HepG2 (cell line): ENCODE data around the gene SH3YL1. TPM values are rescaled to one million over a fixed set of nuclear protein-coding genes. Genes with fewer than 3 reads are reported as not detected.

Experiments
- ATRX ChIP-seq: sonication (generic); formaldehyde crosslinking; IDR thresholded peaks from 2 replicates; pipeline ENCODE4 v1.4.0; 2020; ENCODE audit warnings: missing genetic modification reagents, borderline replicate concordance
- CERS6 ChIP-seq: sonication (generic); formaldehyde crosslinking; IDR thresholded peaks from 2 replicates; pipeline ENCODE4 v1.5.0; 2020; ENCODE audit warnings: missing genetic modification reagents
- CHD4 ChIP-seq: fragments of 200-600 bp; sonication (generic); IDR thresholded peaks from 2 replicates; pipeline ENCODE4 v1.7.0; 2017; ENCODE audit warnings: mild to moderate bottlenecking, low read length, borderline replicate concordance
- GLMP ChIP-seq: sonication (generic); formaldehyde crosslinking; IDR thresholded peaks from 2 replicates; pipeline ENCODE4 v1.9.0; 2021; ENCODE audit warnings: missing genetic modification reagents, mild to moderate bottlenecking, borderline replicate concordance
- KLF16 ChIP-seq, 2 experiments: sonication (generic) in 1 of 2; formaldehyde crosslinking in 1 of 2; IDR thresholded peaks; 2 replicates each; pipeline versions ENCODE4 v1.6.1 to v1.8.0; 2016 to 2023; ENCODE audit warnings: missing genetic modification reagents in 2 of 2, missing compliant biosample characterization in 1 of 2
- MATR3 ChIP-seq: sonication (generic); formaldehyde crosslinking; IDR thresholded peaks from 2 replicates; pipeline ENCODE4 v1.4.0; 2020; ENCODE audit warnings: missing genetic modification reagents
- POLR2AphosphoS5 ChIP-seq: IDR thresholded peaks from 2 replicates; pipeline ENCODE4 v1.6.1; 2012; ENCODE audit warnings: low read depth, low read length
- PRDM4 ChIP-seq: sonication (generic); formaldehyde crosslinking; IDR thresholded peaks from 2 replicates; pipeline ENCODE4 v1.9.0; 2021; ENCODE audit warnings: missing genetic modification reagents, borderline replicate concordance
- RARG ChIP-seq: sonication (generic); formaldehyde crosslinking; IDR thresholded peaks from 2 replicates; pipeline ENCODE4 v1.4.0; 2020; ENCODE audit warnings: low read depth, mild to moderate bottlenecking, missing genetic modification reagents
- REL ChIP-seq: sonication (generic); formaldehyde crosslinking; conservative IDR thresholded peaks from 2 replicates; pipeline ENCODE4 v1.8.0; 2022; ENCODE audit warnings: mild to moderate bottlenecking, missing genetic modification reagents, moderate library complexity
- SSRP1 ChIP-seq: IDR thresholded peaks from 2 replicates; pipeline ENCODE4 v1.6.1; 2016; ENCODE audit warnings: control low read depth
- STAT6 ChIP-seq: sonication (generic); formaldehyde crosslinking; IDR thresholded peaks from 2 replicates; pipeline ENCODE4 v1.4.0; 2020; ENCODE audit warnings: missing genetic modification reagents, mild to moderate bottlenecking, borderline replicate concordance
- THYN1 ChIP-seq: sonication (generic); formaldehyde crosslinking; IDR thresholded peaks from 2 replicates; pipeline ENCODE4 v1.8.1; 2023; ENCODE audit warnings: low read depth, mild to moderate bottlenecking, moderate library complexity, missing genetic modification reagents, borderline replicate concordance
- ZHX1 ChIP-seq: sonication (generic); formaldehyde crosslinking; IDR thresholded peaks from 2 replicates; pipeline ENCODE4 v1.8.1; 2022; ENCODE audit warnings: low read depth, mild to moderate bottlenecking, missing genetic modification reagents
- ZKSCAN5 ChIP-seq: sonication (generic); formaldehyde crosslinking; IDR thresholded peaks from 2 replicates; pipeline ENCODE4 v1.5.1; 2020; ENCODE audit warnings: mild to moderate bottlenecking, missing genetic modification reagents
- ZMYM3 ChIP-seq: sonication (generic); formaldehyde crosslinking; IDR thresholded peaks from 2 replicates; pipeline ENCODE4 v1.5.1; 2020; ENCODE audit warnings: mild to moderate bottlenecking, missing genetic modification reagents
- ZNF501 ChIP-seq: sonication (generic); formaldehyde crosslinking; IDR thresholded peaks from 2 replicates; pipeline ENCODE4 v1.5.1; 2020; ENCODE audit warnings: mild to moderate bottlenecking, moderate library complexity, missing genetic modification reagents
- ZNF652 ChIP-seq: IDR thresholded peaks from 2 replicates; pipeline ENCODE4 v1.6.1; 2016; ENCODE audit warnings: low read depth, borderline replicate concordance
- ZNF75D ChIP-seq: sonication (generic); formaldehyde crosslinking; IDR thresholded peaks from 2 replicates; pipeline ENCODE4 v1.8.1; 2023; ENCODE audit warnings: missing genetic modification reagents, mild to moderate bottlenecking, borderline replicate concordance
- ZNF761 ChIP-seq: sonication (generic); formaldehyde crosslinking; conservative IDR thresholded peaks from 2 replicates; pipeline ENCODE4 v1.4.0; 2020; ENCODE audit warnings: mild to moderate bottlenecking, missing genetic modification reagents
- polyA plus RNA-seq, 8 experiments: library from polyadenylated mRNA; depleted of rRNA in 3 of 8; stranded (reverse) in 7 of 8; unstranded in 1 of 8; fragments of >200 nt; fragmentation: Illumina TruSeq in 4 of 8; extraction: Trizol in 4 of 8; gene quantifications; 2 replicates each; pipeline versions ENCODE4 v1.2.1 to v1.2.3, GENCODE V29; 2011 to 2016; ENCODE audit warnings: low read depth in 4 of 8, missing spikeins in 1 of 8, mixed read lengths in 1 of 8; ENCODE audit not compliant: insufficient read depth in 1 of 8
- total RNA-seq, 5 experiments: library from RNA; depleted of rRNA; stranded (reverse); fragments of >200 nt; fragmentation: Illumina TruSeq; extraction: Trizol; gene quantifications; 2 replicates each; pipeline ENCODE4 v1.2.3, GENCODE V29; 2016; ENCODE audit warnings: low read depth in 1 of 5

The SH3YL1 gene
- total and polyA plus RNA-seq, 2 of the 13 experiments (the other 11 are each of a cell fraction or from before 2014, with no cell fraction given), result 13.0 to 48.2 TPM

GRCh38 chr2:249538-250042 lies 14.2 kb downstream of the SH3YL1 start (continued):
- TF ChIP-seq ZHX1 (CRISPR knock-in tag), result peak; percentile 76
- no peak for TF ChIP-seq MATR3 (CRISPR knock-in tag)
- TF ChIP-seq ZNF501 (CRISPR knock-in tag), result peak; percentile 89; the same call in 1 of the 2 replicates
- TF ChIP-seq RARG (CRISPR knock-in tag), result no peak
- TF ChIP-seq REL (CRISPR knock-in tag), result no peak
- peak; percentile 88 for TF ChIP-seq ZNF761 (CRISPR knock-in tag)
- no peak for TF ChIP-seq GLMP
- TF ChIP-seq CHD4, result no peak
- TF ChIP-seq PRDM4, result no peak
- TF ChIP-seq ZNF75D (CRISPR knock-in tag), result no peak
- TF ChIP-seq STAT6, result peak; percentile 61; the same call in 1 of the 2 replicates
- TF ChIP-seq ZMYM3, result peak; percentile 83
- TF ChIP-seq POLR2AphosphoS5, result no peak; the same call in 1 of the 2 replicates
- no peak for TF ChIP-seq ATRX (CRISPR knock-in tag)
- TF ChIP-seq THYN1 (CRISPR knock-in tag), result no peak
- no peak for TF ChIP-seq CERS6 (CRISPR knock-in tag)
- peak; percentile 88 for TF ChIP-seq ZNF652 (CRISPR knock-in tag)
- 0 out of 2 replicates have a peak, but pooled peaks have one; percentile 63 for TF ChIP-seq ZKSCAN5
- peak in 1 of 2 experiments; percentile 89; a peak in 1 of 4 replicates for TF ChIP-seq KLF16 (CRISPR knock-in tag; IDR thresholded peaks at IDR 0.05)
- TF ChIP-seq SSRP1 (CRISPR knock-in tag), result no peak
